ENCODE results near the gene WDR88. TPM values are rescaled to one million over a fixed set of nuclear protein-coding genes. Genes with fewer than 3 reads are reported as not detected.

WDR88 gene
- not detected for total RNA-seq (2021; fragmentation: NEBNext Ultra II Directional; extraction: Animal tissue kit (Norgen Biotek cat#: 25700))
- long read RNA-seq, partial matches to known transcripts: 1 of 3 reads
- long read RNA-seq, other reads (novel, unspliced or antisense): 2 of 3 reads

GRCh38 chr19:33132021-33132420 is at the start of gene WDR88:
WDR88 (plus strand) TSS chr19:33132114; CDS start chr19:33132170, 56 bp downstream.
- TF ChIP-seq, protein P1, sequence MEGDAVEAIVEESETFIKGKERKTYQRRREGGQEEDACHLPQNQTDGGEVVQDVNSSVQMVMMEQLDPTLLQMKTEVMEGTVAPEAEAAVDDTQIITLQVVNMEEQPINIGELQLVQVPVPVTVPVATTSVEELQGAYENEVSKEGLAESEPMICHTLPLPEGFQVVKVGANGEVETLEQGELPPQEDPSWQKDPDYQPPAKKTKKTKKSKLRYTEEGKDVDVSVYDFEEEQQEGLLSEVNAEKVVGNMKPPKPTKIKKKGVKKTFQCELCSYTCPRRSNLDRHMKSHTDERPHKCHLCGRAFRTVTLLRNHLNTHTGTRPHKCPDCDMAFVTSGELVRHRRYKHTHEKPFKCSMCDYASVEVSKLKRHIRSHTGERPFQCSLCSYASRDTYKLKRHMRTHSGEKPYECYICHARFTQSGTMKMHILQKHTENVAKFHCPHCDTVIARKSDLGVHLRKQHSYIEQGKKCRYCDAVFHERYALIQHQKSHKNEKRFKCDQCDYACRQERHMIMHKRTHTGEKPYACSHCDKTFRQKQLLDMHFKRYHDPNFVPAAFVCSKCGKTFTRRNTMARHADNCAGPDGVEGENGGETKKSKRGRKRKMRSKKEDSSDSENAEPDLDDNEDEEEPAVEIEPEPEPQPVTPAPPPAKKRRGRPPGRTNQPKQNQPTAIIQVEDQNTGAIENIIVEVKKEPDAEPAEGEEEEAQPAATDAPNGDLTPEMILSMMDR (IDR thresholded peaks at IDR 0.05): no peak
- Mint-ChIP-seq H3K27ac (no peak within 1 kb of the TSS), H3K36me3 (ENCODE audit: low read depth) (peaks cover 8% of the 10 kb centered on the region; the same call in 1 of the 2 replicates), H3K4me3 (no peak within 1 kb of the TSS), H3K27me3 (ENCODE audit: insufficient read depth) (no peaks in the 10 kb centered on the region), H3K4me1 (ENCODE audit: low read depth) (peaks cover 6% of the 10 kb centered on the region), H3K9me3 (no peaks in the 10 kb centered on the region)
- no peak for DNase-seq

- Mint-ChIP-seq H3K9me3 (no peaks in the 10 kb centered on the region), H3K27me3 (ENCODE audit: insufficient read depth) (no peaks in the 10 kb centered on the region; the same call in 1 of the 2 replicates), H3K4me3 (no peak overlapping the region), H3K36me3 (ENCODE audit: low read depth) (0 out of 2 replicates have a peak, but pooled peaks cover 7% of the 10 kb centered on the region), H3K4me1 (ENCODE audit: low read depth) (peaks cover 15% of the 10 kb centered on the region), H3K27ac (no peak overlapping the region)
- DNase-seq: no peak
- TF ChIP-seq, protein P1 (IDR thresholded peaks at IDR 0.05): no peak
Measured at GRCh38 chr19:33085570-33086128, 46.3 kb upstream of the WDR88 start.

DNA sequence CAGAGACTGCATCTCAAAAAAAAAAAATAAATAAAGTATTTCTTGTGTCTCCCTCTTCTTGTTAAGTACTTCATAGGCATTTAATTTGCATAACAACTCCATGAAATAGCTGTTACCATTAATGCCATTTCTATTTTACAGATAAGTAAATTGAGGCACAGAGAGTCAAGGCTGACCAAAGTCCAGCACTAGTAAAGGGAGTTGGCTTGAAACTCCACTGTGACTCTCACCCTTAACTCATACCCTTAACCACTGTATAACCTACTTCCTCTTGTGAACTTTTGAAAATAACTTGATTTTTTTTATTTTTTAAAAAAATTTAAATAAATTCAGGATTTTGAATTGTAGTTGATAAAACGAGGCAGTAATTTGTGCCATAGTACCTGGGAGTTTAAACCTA is 45.0 kb upstream of the WDR88 start:
- DNase-seq: no peak
- H3K4me3 Mint-ChIP-seq: no peak overlapping the region
- H3K27ac Mint-ChIP-seq: no peak overlapping the region
- H3K9me3 Mint-ChIP-seq: no peaks in the 10 kb centered on the region
- 0 out of 2 replicates have a peak, but pooled peaks cover 10% of the 10 kb centered on the region for H3K36me3 Mint-ChIP-seq (ENCODE audit: low read depth)
- H3K27me3 Mint-ChIP-seq (ENCODE audit: insufficient read depth): no peaks in the 10 kb centered on the region
- peaks cover 4% of the 10 kb centered on the region for H3K4me1 Mint-ChIP-seq (ENCODE audit: low read depth)
- TF ChIP-seq, protein P1 (IDR thresholded peaks at IDR 0.05): no peak

GRCh38 chr19:33089010-33089409 is 42.9 kb upstream of the WDR88 start:
- no peaks in the 10 kb centered on the region for H3K27me3 Mint-ChIP-seq (ENCODE audit: insufficient read depth)
- TF ChIP-seq, protein P1 (IDR thresholded peaks at IDR 0.05): no peak
- H3K4me3 Mint-ChIP-seq: no peak overlapping the region
- no peaks in the 10 kb centered on the region for H3K4me1 Mint-ChIP-seq (ENCODE audit: low read depth)
- no peak overlapping the region for H3K27ac Mint-ChIP-seq
- no peak for DNase-seq
- no peaks in the 10 kb centered on the region for H3K9me3 Mint-ChIP-seq
- H3K36me3 Mint-ChIP-seq (ENCODE audit: low read depth): 0 out of 2 replicates have a peak, but pooled peaks cover 10% of the 10 kb centered on the region

DNA sequence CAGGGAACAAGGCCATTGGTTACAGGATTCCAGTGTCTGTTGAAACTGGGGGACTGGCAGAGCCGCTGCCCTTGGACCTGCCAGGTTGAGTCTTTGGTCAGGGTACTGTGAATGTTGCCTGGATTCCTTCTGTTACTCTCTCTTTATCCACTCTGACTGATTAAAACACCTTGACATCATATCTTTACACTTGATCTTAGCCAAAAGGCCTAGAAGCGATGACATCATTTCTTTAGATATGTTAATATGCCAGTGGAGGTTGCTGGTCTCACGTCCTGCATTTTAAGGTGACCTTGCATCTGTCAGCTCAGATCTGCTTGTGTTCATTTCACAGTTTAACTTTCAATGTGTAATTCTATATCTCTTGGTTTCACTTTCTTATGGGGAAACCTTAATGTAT is 41.7 kb upstream of the WDR88 start:
- TF ChIP-seq, protein P1 (IDR thresholded peaks at IDR 0.05): no peak
- H3K27me3 Mint-ChIP-seq (ENCODE audit: insufficient read depth): no peaks in the 10 kb centered on the region
- H3K4me1 Mint-ChIP-seq (ENCODE audit: low read depth): no peaks in the 10 kb centered on the region
- no peak overlapping the region for H3K27ac Mint-ChIP-seq
- H3K4me3 Mint-ChIP-seq: no peak overlapping the region
- no peak for DNase-seq
- no peaks in the 10 kb centered on the region for H3K9me3 Mint-ChIP-seq
- H3K36me3 Mint-ChIP-seq (ENCODE audit: low read depth): 0 out of 2 replicates have a peak, but pooled peaks cover 16% of the 10 kb centered on the region

Measured in HFFc6 (cell line).